ENCODE results near the gene SOHLH1.

DNA sequence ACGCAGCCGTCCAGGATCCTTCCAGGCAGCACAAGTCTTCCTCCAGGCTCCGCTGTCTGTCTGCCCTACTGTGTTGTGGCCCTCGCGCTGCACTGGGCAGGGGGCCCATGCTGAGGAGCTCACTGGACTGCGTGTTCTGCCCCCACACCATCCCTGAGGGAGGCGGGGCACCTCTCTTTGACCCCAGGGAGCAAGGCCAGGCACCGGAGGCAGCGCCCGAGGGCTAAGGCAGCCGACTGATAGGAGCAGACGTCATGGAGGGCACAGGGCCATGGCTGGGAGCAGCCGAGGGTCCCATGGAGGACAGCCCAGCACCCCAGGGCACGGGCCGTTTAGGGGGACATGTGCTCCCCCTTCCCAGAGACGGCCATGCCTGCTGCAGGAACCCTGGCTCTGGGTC lies 49.4 kb upstream of the SOHLH1 start:
- TF ChIP-seq, protein P1, sequence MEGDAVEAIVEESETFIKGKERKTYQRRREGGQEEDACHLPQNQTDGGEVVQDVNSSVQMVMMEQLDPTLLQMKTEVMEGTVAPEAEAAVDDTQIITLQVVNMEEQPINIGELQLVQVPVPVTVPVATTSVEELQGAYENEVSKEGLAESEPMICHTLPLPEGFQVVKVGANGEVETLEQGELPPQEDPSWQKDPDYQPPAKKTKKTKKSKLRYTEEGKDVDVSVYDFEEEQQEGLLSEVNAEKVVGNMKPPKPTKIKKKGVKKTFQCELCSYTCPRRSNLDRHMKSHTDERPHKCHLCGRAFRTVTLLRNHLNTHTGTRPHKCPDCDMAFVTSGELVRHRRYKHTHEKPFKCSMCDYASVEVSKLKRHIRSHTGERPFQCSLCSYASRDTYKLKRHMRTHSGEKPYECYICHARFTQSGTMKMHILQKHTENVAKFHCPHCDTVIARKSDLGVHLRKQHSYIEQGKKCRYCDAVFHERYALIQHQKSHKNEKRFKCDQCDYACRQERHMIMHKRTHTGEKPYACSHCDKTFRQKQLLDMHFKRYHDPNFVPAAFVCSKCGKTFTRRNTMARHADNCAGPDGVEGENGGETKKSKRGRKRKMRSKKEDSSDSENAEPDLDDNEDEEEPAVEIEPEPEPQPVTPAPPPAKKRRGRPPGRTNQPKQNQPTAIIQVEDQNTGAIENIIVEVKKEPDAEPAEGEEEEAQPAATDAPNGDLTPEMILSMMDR (IDR thresholded peaks at IDR 0.05): no peak
- TF ChIP-seq JUND (IDR thresholded peaks at IDR 0.05): no peak
- no peak for TF ChIP-seq EP300 (IDR thresholded peaks at IDR 0.05; ENCODE audit: borderline replicate concordance in 1 of 2, low read depth in 1 of 2, low read length in 1 of 2)
- no peak for TF ChIP-seq FOXM1 (IDR thresholded peaks at IDR 0.05; ENCODE audit: low read depth)
- TF ChIP-seq, protein P2, sequence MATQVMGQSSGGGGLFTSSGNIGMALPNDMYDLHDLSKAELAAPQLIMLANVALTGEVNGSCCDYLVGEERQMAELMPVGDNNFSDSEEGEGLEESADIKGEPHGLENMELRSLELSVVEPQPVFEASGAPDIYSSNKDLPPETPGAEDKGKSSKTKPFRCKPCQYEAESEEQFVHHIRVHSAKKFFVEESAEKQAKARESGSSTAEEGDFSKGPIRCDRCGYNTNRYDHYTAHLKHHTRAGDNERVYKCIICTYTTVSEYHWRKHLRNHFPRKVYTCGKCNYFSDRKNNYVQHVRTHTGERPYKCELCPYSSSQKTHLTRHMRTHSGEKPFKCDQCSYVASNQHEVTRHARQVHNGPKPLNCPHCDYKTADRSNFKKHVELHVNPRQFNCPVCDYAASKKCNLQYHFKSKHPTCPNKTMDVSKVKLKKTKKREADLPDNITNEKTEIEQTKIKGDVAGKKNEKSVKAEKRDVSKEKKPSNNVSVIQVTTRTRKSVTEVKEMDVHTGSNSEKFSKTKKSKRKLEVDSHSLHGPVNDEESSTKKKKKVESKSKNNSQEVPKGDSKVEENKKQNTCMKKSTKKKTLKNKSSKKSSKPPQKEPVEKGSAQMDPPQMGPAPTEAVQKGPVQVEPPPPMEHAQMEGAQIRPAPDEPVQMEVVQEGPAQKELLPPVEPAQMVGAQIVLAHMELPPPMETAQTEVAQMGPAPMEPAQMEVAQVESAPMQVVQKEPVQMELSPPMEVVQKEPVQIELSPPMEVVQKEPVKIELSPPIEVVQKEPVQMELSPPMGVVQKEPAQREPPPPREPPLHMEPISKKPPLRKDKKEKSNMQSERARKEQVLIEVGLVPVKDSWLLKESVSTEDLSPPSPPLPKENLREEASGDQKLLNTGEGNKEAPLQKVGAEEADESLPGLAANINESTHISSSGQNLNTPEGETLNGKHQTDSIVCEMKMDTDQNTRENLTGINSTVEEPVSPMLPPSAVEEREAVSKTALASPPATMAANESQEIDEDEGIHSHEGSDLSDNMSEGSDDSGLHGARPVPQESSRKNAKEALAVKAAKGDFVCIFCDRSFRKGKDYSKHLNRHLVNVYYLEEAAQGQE (IDR thresholded peaks at IDR 0.05; ENCODE audit: low read depth, low read length): no peak

Data from SK-N-SH (cell line).